GM23338 (cell line): ENCODE data around the gene MACROD1. TPM values are rescaled to one million over a fixed set of nuclear protein-coding genes. Genes with fewer than 3 reads are reported as not detected.

Experiments used
- ATAC-seq: fragments of 200-7000 bp; cut with Tn5 transposase; 3 replicates; pipeline ENCODE4 v1.9.1; 2020
- DNase-seq: peaks from one replicate; pipeline ENCODE4 v3.0.0-alpha.2; 2015; ENCODE audit warnings: low spot score
- H2AFZ ChIP-seq: fragments of 200-600 bp; sonication (generic); 2 replicates; pipeline ENCODE4 v1.8.0; 2016; ENCODE audit warnings: antibody characterized with exemption, mild to moderate bottlenecking, moderate library complexity
- H3F3A ChIP-seq: fragments of 200-600 bp; sonication (generic); replicated peaks from 2 replicates; pipeline ENCODE4 v1.8.0; 2017; ENCODE audit warnings: antibody characterized with exemption, mixed run types, low read depth
- H3K27ac ChIP-seq: fragments of 200-600 bp; sonication (generic); 2 replicates; pipeline ENCODE4 v1.6.1; 2016; ENCODE audit warnings: low read depth
- H3K27me3 ChIP-seq: fragments of 200-600 bp; sonication (generic); 2 replicates; pipeline ENCODE4 v1.8.0; 2016; ENCODE audit warnings: mild to moderate bottlenecking, mixed run types, moderate library complexity; ENCODE audit not compliant: insufficient read depth
- H3K36me3 ChIP-seq: fragments of 200-600 bp; sonication (generic); 2 replicates; pipeline ENCODE4 v1.8.0; 2016; ENCODE audit warnings: mild to moderate bottlenecking; ENCODE audit not compliant: insufficient read depth
- H3K4me1 ChIP-seq: fragments of 200-600 bp; sonication (generic); 2 replicates; pipeline ENCODE4 v1.8.0; 2016; ENCODE audit warnings: mild to moderate bottlenecking, moderate library complexity; ENCODE audit not compliant: insufficient read depth
- H3K4me2 ChIP-seq: fragments of 200-600 bp; sonication (generic); 2 replicates; pipeline ENCODE4 v1.7.1; 2017; ENCODE audit warnings: mixed run types
- H3K4me3 ChIP-seq: fragments of 200-600 bp; sonication (generic); 2 replicates; pipeline ENCODE4 v1.6.1; 2016; ENCODE audit warnings: mixed run types
- H3K79me2 ChIP-seq: fragments of 200-600 bp; sonication (generic); replicated peaks from 2 replicates; pipeline ENCODE4 v1.8.0; 2017; ENCODE audit warnings: mild to moderate bottlenecking; ENCODE audit not compliant: insufficient read depth
- H3K9me2 ChIP-seq: fragments of 200-600 bp; sonication (generic); 2 replicates; pipeline ENCODE4 v1.8.0; 2017; ENCODE audit not compliant: insufficient read depth
- H4K20me1 ChIP-seq: fragments of 200-600 bp; sonication (generic); replicated peaks from 2 replicates; pipeline ENCODE4 v1.8.0; 2017; ENCODE audit warnings: mild to moderate bottlenecking; ENCODE audit not compliant: insufficient read depth
- H3K27ac Mint-ChIP-seq: 2 replicates; pipeline ENCODE4 v1.8.0; 2020; ENCODE audit warnings: inconsistent platforms, mild to moderate bottlenecking, moderate library complexity, mixed read lengths
- H3K27me3 Mint-ChIP-seq: 3 replicates; pipeline ENCODE4 v1.8.0; 2022; ENCODE audit warnings: low read depth, mild to moderate bottlenecking, moderate library complexity, mixed read lengths, inconsistent platforms; ENCODE audit not compliant: insufficient read depth, poor library complexity
- H3K36me3 Mint-ChIP-seq: 3 replicates; pipeline ENCODE4 v1.8.0; 2021; ENCODE audit warnings: low read depth, mild to moderate bottlenecking, inconsistent platforms, moderate library complexity, mixed read lengths
- H3K4me1 Mint-ChIP-seq: 3 replicates; pipeline ENCODE4 v1.8.0; 2020; ENCODE audit warnings: mild to moderate bottlenecking, inconsistent platforms, mixed read lengths
- H3K4me3 Mint-ChIP-seq: 3 replicates; pipeline ENCODE4 v1.8.0; 2021; ENCODE audit warnings: moderate library complexity, mild to moderate bottlenecking, inconsistent platforms, mixed read lengths
- H3K9me3 Mint-ChIP-seq: 3 replicates; pipeline ENCODE4 v1.8.0; 2020; ENCODE audit warnings: moderate library complexity, mild to moderate bottlenecking, inconsistent platforms, mixed read lengths
- CREB1 ChIP-seq: fragments of 250-450 bp; sonication (Bioruptor Pico); IDR thresholded peaks from 2 replicates; pipeline ENCODE4 v1.5.0; 2020; ENCODE audit warnings: low read depth, mild to moderate bottlenecking, moderate library complexity
- ETS1 ChIP-seq: IDR thresholded peaks from 2 replicates; pipeline ENCODE4 v1.6.1; 2016; ENCODE audit warnings: antibody characterized with exemption
- EZH2 ChIP-seq: fragments of 200-600 bp; sonication (generic); IDR thresholded peaks from one replicate; pipeline ENCODE4 v1.8.0; 2017; ENCODE audit warnings: antibody characterized with exemption, mild to moderate bottlenecking, low read depth; ENCODE audit not compliant: unreplicated experiment
- EZH2phosphoT487 ChIP-seq: fragments of 200-600 bp; sonication (generic); IDR thresholded peaks from one replicate; pipeline ENCODE4 v1.8.1; 2018; ENCODE audit warnings: antibody characterized with exemption; ENCODE audit not compliant: unreplicated experiment
- JUNB ChIP-seq: IDR thresholded peaks from one replicate; pipeline ENCODE4 v1.6.1; 2016; ENCODE audit warnings: antibody characterized with exemption; ENCODE audit not compliant: unreplicated experiment
- NANOG ChIP-seq: IDR thresholded peaks from 2 replicates; pipeline ENCODE4 v1.6.1; 2016; ENCODE audit warnings: antibody characterized with exemption, borderline replicate concordance
- STAT1 ChIP-seq: IDR thresholded peaks from one replicate; pipeline ENCODE4 v1.6.1; 2016; ENCODE audit warnings: antibody characterized with exemption; ENCODE audit not compliant: unreplicated experiment
- ZNF114 ChIP-seq: fragments of 250-450 bp; sonication (Bioruptor Pico); IDR thresholded peaks from 2 replicates; pipeline ENCODE4 v1.5.0; 2020; ENCODE audit warnings: mild to moderate bottlenecking, moderate library complexity
- ZNF331 ChIP-seq: fragments of 250-450 bp; sonication (Bioruptor Pico); IDR thresholded peaks from 2 replicates; pipeline ENCODE4 v1.5.0; 2020; ENCODE audit warnings: low read depth, mild to moderate bottlenecking, moderate library complexity
- polyA plus RNA-seq: library from polyadenylated mRNA; unstranded; fragments of >200 nt; fragmentation: Nextera tagmentation; extraction: Ambion mirVana; gene quantifications from 2 replicates; pipeline ENCODE4 v1.2.1, GENCODE V29; 2016
- total RNA-seq: library from RNA; depleted of rRNA; stranded (reverse); fragments of >200 nt; shearing (Covaris generic); gene quantifications from 2 replicates; pipeline ENCODE4 v1.2.3, GENCODE V29; 2014
- TF ChIP-seq, protein P1 (sequence below): fragments of 250-450 bp; sonication (Bioruptor Pico); IDR thresholded peaks from 2 replicates; pipeline ENCODE4 v1.5.0; 2020; ENCODE audit warnings: mild to moderate bottlenecking, moderate library complexity

Gene MACROD1
- total and polyA plus RNA-seq, 2 experiments from 2014 or later: 33.0 to 51.6 TPM

GRCh38 chr11:64180891-64181290 lies 15.0 kb upstream of the MACROD1 start (continued):
- TF ChIP-seq ETS1: no peak
- TF ChIP-seq JUNB: no peak
- no peak for TF ChIP-seq NANOG
- TF ChIP-seq ZNF331 (CRISPR knock-in tag): no peak
- TF ChIP-seq EZH2: no peak
- no peak for TF ChIP-seq ZNF114 (CRISPR knock-in tag)
- TF ChIP-seq STAT1: no peak
- no peak for TF ChIP-seq CREB1 (CRISPR knock-in tag)

- DNase-seq (no peak), ATAC-seq (no peak)
- H4K20me1 ChIP-seq: peaks cover 17% of the 10 kb centered on the region
- no peak overlapping the region for H3K27ac ChIP-seq
- TF ChIP-seq ZNF331 (CRISPR knock-in tag) (peak; percentile 81), EZH2 (no peak)
- peaks cover 6% of the 10 kb centered on the region for H3K9me3 Mint-ChIP-seq
- H2AFZ ChIP-seq: no peak overlapping the region
- peaks cover 20% of the 10 kb centered on the region for H3F3A ChIP-seq
- no peak overlapping the region; the same call in 2 of the 3 replicates for H3K4me3 Mint-ChIP-seq
- H3K79me2 ChIP-seq: peaks cover 13% of the 10 kb centered on the region
- H3K27me3 ChIP-seq: no peaks in the 10 kb centered on the region
- H3K36me3 ChIP-seq: no peaks in the 10 kb centered on the region
- peaks cover 18% of the 10 kb centered on the region; the same call in 1 of the 2 replicates for H3K4me1 ChIP-seq
- no peaks in the 10 kb centered on the region for H3K9me2 ChIP-seq
- peaks cover 38% of the 10 kb centered on the region for H3K36me3 Mint-ChIP-seq
- no peak overlapping the region for H3K4me2 ChIP-seq
- H3K4me1 Mint-ChIP-seq: peaks cover 31% of the 10 kb centered on the region
- peaks cover 31% of the 10 kb centered on the region for H3K27me3 Mint-ChIP-seq
- no peak overlapping the region for H3K4me3 ChIP-seq
- H3K27ac Mint-ChIP-seq: no peak overlapping the region
Measured at GRCh38 chr11:64178951-64179639, 13.2 kb upstream of the MACROD1 start.

DNA sequence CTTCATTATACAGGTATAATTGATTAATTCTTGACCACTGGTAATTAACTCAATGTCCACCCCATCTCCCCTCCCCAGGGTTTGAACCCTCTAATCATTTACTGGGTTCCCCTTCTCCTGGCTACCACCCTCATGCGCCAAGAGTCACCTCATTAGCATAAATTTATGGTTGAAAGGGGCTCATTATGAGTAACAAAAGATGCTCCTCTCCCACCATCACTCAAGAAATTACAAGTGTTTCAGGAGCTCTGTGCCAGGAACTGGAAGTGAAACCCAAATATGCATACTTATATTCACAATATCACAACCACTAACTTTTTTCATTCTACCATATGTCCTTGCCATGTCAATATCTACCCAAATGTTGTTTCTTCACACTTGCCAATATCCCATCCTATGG lies 12.3 kb upstream of the MACROD1 start:
- Mint-ChIP-seq H3K4me1 (peaks cover 22% of the 10 kb centered on the region), H3K27me3 (peaks cover 27% of the 10 kb centered on the region), H3K9me3 (peaks cover 14% of the 10 kb centered on the region), H3K27ac (no peak overlapping the region), H3K4me3 (no peak overlapping the region), H3K36me3 (peaks cover 36% of the 10 kb centered on the region)
- Histone ChIP-seq H3K9me2 (no peaks in the 10 kb centered on the region), H3K27me3 (no peaks in the 10 kb centered on the region), H4K20me1 (peaks cover 14% of the 10 kb centered on the region), H3K4me2 (no peak overlapping the region), H2AFZ (no peak overlapping the region), H3K4me3 (no peak overlapping the region), H3K4me1 (peaks cover 18% of the 10 kb centered on the region; the same call in 1 of the 2 replicates), H3F3A (peaks cover 15% of the 10 kb centered on the region), H3K27ac (no peak overlapping the region), H3K79me2 (peaks cover 4% of the 10 kb centered on the region; the same call in 1 of the 2 replicates), H3K36me3 (no peaks in the 10 kb centered on the region)
- no peak for DNase-seq
- ATAC-seq: no peak
- TF ChIP-seq ZNF114 (CRISPR knock-in tag) (no peak), EZH2phosphoT487 (no peak)
- TF ChIP-seq, protein P1, sequence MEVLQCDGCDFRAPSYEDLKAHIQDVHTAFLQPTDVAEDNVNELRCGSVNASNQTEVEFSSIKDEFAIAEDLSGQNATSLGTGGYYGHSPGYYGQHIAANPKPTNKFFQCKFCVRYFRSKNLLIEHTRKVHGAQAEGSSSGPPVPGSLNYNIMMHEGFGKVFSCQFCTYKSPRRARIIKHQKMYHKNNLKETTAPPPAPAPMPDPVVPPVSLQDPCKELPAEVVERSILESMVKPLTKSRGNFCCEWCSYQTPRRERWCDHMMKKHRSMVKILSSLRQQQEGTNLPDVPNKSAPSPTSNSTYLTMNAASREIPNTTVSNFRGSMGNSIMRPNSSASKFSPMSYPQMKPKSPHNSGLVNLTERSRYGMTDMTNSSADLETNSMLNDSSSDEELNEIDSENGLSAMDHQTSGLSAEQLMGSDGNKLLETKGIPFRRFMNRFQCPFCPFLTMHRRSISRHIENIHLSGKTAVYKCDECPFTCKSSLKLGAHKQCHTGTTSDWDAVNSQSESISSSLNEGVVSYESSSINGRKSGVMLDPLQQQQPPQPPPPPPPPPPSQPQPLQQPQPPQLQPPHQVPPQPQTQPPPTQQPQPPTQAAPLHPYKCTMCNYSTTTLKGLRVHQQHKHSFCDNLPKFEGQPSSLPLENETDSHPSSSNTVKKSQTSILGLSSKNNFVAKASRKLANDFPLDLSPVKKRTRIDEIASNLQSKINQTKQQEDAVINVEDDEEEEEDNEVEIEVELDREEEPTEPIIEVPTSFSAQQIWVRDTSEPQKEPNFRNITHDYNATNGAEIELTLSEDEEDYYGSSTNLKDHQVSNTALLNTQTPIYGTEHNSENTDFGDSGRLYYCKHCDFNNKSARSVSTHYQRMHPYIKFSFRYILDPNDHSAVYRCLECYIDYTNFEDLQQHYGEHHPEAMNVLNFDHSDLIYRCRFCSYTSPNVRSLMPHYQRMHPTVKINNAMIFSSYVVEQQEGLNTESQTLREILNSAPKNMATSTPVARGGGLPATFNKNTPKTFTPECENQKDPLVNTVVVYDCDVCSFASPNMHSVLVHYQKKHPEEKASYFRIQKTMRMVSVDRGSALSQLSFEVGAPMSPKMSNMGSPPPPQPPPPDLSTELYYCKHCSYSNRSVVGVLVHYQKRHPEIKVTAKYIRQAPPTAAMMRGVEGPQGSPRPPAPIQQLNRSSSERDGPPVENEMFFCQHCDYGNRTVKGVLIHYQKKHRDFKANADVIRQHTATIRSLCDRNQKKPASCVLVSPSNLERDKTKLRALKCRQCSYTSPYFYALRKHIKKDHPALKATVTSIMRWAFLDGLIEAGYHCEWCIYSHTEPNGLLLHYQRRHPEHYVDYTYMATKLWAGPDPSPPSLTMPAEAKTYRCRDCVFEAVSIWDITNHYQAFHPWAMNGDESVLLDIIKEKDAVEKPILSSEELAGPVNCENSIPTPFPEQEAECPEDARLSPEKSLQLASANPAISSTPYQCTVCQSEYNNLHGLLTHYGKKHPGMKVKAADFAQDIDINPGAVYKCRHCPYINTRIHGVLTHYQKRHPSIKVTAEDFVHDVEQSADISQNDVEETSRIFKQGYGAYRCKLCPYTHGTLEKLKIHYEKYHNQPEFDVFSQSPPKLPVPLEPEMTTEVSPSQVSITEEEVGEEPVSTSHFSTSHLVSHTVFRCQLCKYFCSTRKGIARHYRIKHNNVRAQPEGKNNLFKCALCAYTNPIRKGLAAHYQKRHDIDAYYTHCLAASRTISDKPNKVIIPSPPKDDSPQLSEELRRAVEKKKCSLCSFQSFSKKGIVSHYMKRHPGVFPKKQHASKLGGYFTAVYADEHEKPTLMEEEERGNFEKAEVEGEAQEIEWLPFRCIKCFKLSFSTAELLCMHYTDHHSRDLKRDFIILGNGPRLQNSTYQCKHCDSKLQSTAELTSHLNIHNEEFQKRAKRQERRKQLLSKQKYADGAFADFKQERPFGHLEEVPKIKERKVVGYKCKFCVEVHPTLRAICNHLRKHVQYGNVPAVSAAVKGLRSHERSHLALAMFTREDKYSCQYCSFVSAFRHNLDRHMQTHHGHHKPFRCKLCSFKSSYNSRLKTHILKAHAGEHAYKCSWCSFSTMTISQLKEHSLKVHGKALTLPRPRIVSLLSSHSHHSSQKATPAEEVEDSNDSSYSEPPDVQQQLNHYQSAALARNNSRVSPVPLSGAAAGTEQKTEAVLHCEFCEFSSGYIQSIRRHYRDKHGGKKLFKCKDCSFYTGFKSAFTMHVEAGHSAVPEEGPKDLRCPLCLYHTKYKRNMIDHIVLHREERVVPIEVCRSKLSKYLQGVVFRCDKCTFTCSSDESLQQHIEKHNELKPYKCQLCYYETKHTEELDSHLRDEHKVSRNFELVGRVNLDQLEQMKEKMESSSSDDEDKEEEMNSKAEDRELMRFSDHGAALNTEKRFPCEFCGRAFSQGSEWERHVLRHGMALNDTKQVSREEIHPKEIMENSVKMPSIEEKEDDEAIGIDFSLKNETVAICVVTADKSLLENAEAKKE (CRISPR knock-in tag): no peak
